Smooth muscle cell (in vitro differentiated cells): ENCODE results near the gene SLC45A3. TPM values are rescaled to one million over a fixed set of nuclear protein-coding genes. Genes with fewer than 3 reads are reported as not detected.
"Not testable (repeated sequence)": the region's sequence is repeated elsewhere in the genome, so short reads cannot be mapped to it uniquely, and the experiment has no call there.

ENCODE experiments used
- DNase-seq: peaks from one replicate; lab custom pipeline; 2025; ENCODE audit not compliant: unreplicated experiment; lab: John Stamatoyannopoulos, UW
- H2AFZ ChIP-seq: fragments of 200-600 bp; sonication (generic); 2 replicates; pipeline ENCODE4 v1.6.0; 2016; ENCODE audit warnings: antibody characterized with exemption, low read depth, mild to moderate bottlenecking
- H3F3A ChIP-seq: fragments of 200-600 bp; sonication (generic); 2 replicates; pipeline ENCODE4 v1.6.0; 2017; ENCODE audit warnings: antibody characterized with exemption, low read depth
- H3K27ac ChIP-seq: fragments of 200-600 bp; sonication (generic); 2 replicates; pipeline ENCODE4 v1.5.1; 2016; ENCODE audit warnings: low read depth, mild to moderate bottlenecking
- H3K27me3 ChIP-seq: fragments of 200-600 bp; sonication (generic); 2 replicates; pipeline ENCODE4 v1.6.1; 2016; ENCODE audit warnings: low read depth, mild to moderate bottlenecking
- H3K36me3 ChIP-seq: fragments of 200-600 bp; sonication (generic); 2 replicates; pipeline ENCODE4 v1.5.1; 2016; ENCODE audit warnings: low read depth
- H3K4me1 ChIP-seq: fragments of 200-600 bp; sonication (generic); 2 replicates; pipeline ENCODE4 v1.5.1; 2016; ENCODE audit warnings: low read depth
- H3K4me2 ChIP-seq: fragments of 200-600 bp; sonication (generic); 2 replicates; pipeline ENCODE4 v1.6.0; 2016; ENCODE audit warnings: mild to moderate bottlenecking
- H3K4me3 ChIP-seq: fragments of 200-600 bp; sonication (generic); 2 replicates; pipeline ENCODE4 v1.5.1; 2016; ENCODE audit warnings: mild to moderate bottlenecking
- H3K79me2 ChIP-seq: fragments of 200-600 bp; sonication (generic); 2 replicates; pipeline ENCODE4 v1.6.0; 2016; ENCODE audit warnings: low read depth, mild to moderate bottlenecking
- H3K9ac ChIP-seq: fragments of 200-600 bp; sonication (generic); 2 replicates; pipeline ENCODE4 v1.6.0; 2016; ENCODE audit warnings: low read depth
- H3K9me3 ChIP-seq: fragments of 200-600 bp; sonication (generic); replicated peaks from 2 replicates; pipeline ENCODE4 v1.5.1; 2016; ENCODE audit warnings: low read depth
- H4K20me1 ChIP-seq: fragments of 200-600 bp; sonication (generic); 2 replicates; pipeline ENCODE4 v1.6.0; 2016; ENCODE audit warnings: low read depth
- CTCF ChIP-seq: fragments of 200-600 bp; sonication (generic); IDR thresholded peaks from 2 replicates; pipeline ENCODE4 v1.5.1; 2017; ENCODE audit warnings: borderline replicate concordance, mild to moderate bottlenecking, antibody characterized with exemption; ENCODE audit not compliant: insufficient read depth, poor library complexity, severe bottlenecking
- WGBS: methylation state at CpG from one replicate; pipeline ENCODE4 v1.1.7; 2016; ENCODE audit warnings: low lambda C conversion rate; 5-methylcytosine and 5-hydroxymethylcytosine counted together
- polyA plus RNA-seq: library from polyadenylated mRNA; unstranded; fragments of >200 nt; fragmentation: Nextera tagmentation; extraction: Ambion mirVana; gene quantifications from 2 replicates; pipeline ENCODE4 v1.2.1, GENCODE V29; 2016
- total RNA-seq: library from RNA; depleted of rRNA; stranded (reverse); fragments of >200 nt; gene quantifications from 2 replicates; pipeline ENCODE4 v1.2.3, GENCODE V29; 2014

The SLC45A3 gene
- total and polyA plus RNA-seq, 2 experiments from 2014 or later, result 3.1 to 4.9 TPM

- no peak overlapping the region for H3K9ac ChIP-seq
- 95% methylated on average over 9 of the region's 9 CpGs for WGBS
- H3K9me3 ChIP-seq, result no peaks in the 10 kb centered on the region
- H3K27me3 ChIP-seq, result no peaks in the 10 kb centered on the region
- DNase-seq, result no peak
- TF ChIP-seq CTCF, result no peak
- H3K36me3 ChIP-seq, result no peaks in the 10 kb centered on the region
- no peaks in the 10 kb centered on the region for H3K4me1 ChIP-seq
- no peaks in the 10 kb centered on the region for H3K79me2 ChIP-seq
- no peak overlapping the region for H3K4me3 ChIP-seq
- no peak overlapping the region for H3K27ac ChIP-seq
- no peaks in the 10 kb centered on the region for H4K20me1 ChIP-seq
- H3K4me2 ChIP-seq, result no peak overlapping the region
- H2AFZ ChIP-seq, result no peak overlapping the region
- H3F3A ChIP-seq, result no peaks in the 10 kb centered on the region
Observed at GRCh38 chr1:205637854-205638468, 42.3 kb downstream of the SLC45A3 start.

GRCh38 chr1:205636732-205637131, 43.6 kb downstream of the SLC45A3 start:
- Histone ChIP-seq H3K4me1 (no peaks in the 10 kb centered on the region), H3K4me3 (no peak overlapping the region), H4K20me1 (no peaks in the 10 kb centered on the region), H3K9me3 (no peaks in the 10 kb centered on the region), H3F3A (no peaks in the 10 kb centered on the region), H3K79me2 (no peaks in the 10 kb centered on the region), H3K36me3 (no peaks in the 10 kb centered on the region), H3K9ac (no peak overlapping the region), H2AFZ (no peak overlapping the region), H3K27me3 (no peaks in the 10 kb centered on the region), H3K27ac (no peak overlapping the region), H3K4me2 (no peak overlapping the region)
- DNase-seq, result no peak
- 41% methylated on average over 4 of the region's 4 CpGs for WGBS
- no peak for TF ChIP-seq CTCF

- WGBS, result 87% methylated on average over 7 of the region's 7 CpGs
- not testable (repeated sequence) for H3K4me2 ChIP-seq, H2AFZ ChIP-seq, H4K20me1 ChIP-seq, DNase-seq, H3K4me3 ChIP-seq, H3K9me3 ChIP-seq, H3K79me2 ChIP-seq, H3K27ac ChIP-seq, H3F3A ChIP-seq, H3K36me3 ChIP-seq, H3K4me1 ChIP-seq, H3K9ac ChIP-seq, H3K27me3 ChIP-seq
Observed at GRCh38 chr1:205636138-205636530, 44.2 kb downstream of the SLC45A3 start.

GRCh38 chr1:205633421-205633976, 46.8 kb downstream of the SLC45A3 start:
- Histone ChIP-seq H3K27ac (no peak overlapping the region), H3K27me3 (no peaks in the 10 kb centered on the region), H3K9ac (no peak overlapping the region), H3K4me3 (no peak overlapping the region), H4K20me1 (peaks cover 3% of the 10 kb centered on the region), H3K9me3 (no peaks in the 10 kb centered on the region), H2AFZ (no peak overlapping the region), H3K79me2 (peaks cover 24% of the 10 kb centered on the region), H3K36me3 (no peaks in the 10 kb centered on the region), H3K4me1 (peaks cover 12% of the 10 kb centered on the region), H3F3A (no peaks in the 10 kb centered on the region), H3K4me2 (no peak overlapping the region)
- 68% methylated on average over 6 of the region's 6 CpGs for WGBS
- TF ChIP-seq CTCF, result no peak
- no peak for DNase-seq
